Activated CD8-positive, alpha-beta memory T cell treated with anti-CD3 and anti-CD28 coated beads, Interleukin-2, amount 50 U/mL, for 24 hours (primary cell): ENCODE measurements around the gene YBX1.

Experiments
- DNase-seq: peaks from one replicate; pipeline ENCODE4 v3.0.0-alpha.2; 2020; ENCODE audit errors: extremely low read depth

Gene YBX1

GRCh38 chr1:42734201-42735035 lies 52.2 kb downstream of the YBX1 start:
- DNase-seq: no peak

DNA sequence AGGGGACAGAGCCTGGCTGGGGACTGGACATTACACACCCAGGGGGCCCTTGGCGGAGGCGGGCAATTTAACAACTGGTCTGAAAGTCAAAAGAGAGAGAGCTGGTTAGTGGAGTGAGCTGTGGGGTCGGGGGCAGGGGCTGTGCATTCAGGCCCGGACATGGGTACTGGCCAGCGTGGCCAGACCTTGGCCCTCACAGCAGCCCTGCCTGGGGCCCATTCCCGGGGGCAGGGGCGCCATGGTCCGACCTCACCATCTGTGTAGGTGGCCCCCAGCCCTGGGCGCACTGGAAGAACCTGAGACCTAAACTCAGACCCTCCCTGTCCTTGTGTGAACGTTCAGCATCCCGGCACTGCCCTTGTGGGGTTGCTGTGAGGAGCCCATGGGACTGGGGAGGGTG lies 52.8 kb downstream of the YBX1 start:
- no peak for DNase-seq

- no peak for DNase-seq
Observed at GRCh38 chr1:42735477-42736105, 53.4 kb downstream of the YBX1 start.

GRCh38 chr1:42736152-42736551 lies 53.9 kb downstream of the YBX1 start:
- DNase-seq: no peak

DNA sequence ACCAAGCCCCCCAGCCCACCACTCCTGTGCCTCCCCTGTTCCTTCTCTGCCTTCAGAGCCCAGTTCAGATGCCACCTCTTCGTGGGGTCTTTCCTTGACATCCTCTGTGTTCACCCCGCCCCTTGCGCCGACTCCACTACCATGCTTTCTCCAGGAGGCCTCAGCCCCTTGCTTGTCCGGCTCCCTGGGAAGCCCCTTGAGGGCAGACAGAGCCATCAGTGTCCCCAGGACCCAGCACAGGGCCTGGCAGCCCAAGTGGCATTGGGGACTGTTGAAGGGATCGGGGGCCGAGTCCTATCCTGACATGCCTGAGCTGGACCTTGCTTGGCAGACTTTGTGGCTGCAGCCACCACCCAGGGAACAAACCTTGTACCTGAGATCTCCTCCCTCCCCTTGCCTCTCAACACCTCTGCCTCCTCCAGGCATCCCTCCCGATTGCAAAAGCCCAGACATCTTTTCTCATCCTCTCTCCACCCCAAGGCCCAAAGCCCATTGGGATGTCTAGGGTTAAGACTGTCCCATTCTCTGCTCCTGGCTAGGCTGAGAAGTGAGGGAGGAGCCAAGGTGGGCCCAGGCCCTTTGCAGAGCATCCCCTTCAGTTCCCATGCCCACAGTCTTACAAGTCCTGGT lies 54.5 kb downstream of the YBX1 start:
- no peak for DNase-seq

GRCh38 chr1:42737257-42737656 lies 55.0 kb downstream of the YBX1 start:
- no peak for DNase-seq

- no peak for DNase-seq
Observed at GRCh38 chr1:42737986-42738677, 55.9 kb downstream of the YBX1 start.

GRCh38 chr1:42738678-42739226 lies 56.5 kb downstream of the YBX1 start:
- no peak for DNase-seq

DNA sequence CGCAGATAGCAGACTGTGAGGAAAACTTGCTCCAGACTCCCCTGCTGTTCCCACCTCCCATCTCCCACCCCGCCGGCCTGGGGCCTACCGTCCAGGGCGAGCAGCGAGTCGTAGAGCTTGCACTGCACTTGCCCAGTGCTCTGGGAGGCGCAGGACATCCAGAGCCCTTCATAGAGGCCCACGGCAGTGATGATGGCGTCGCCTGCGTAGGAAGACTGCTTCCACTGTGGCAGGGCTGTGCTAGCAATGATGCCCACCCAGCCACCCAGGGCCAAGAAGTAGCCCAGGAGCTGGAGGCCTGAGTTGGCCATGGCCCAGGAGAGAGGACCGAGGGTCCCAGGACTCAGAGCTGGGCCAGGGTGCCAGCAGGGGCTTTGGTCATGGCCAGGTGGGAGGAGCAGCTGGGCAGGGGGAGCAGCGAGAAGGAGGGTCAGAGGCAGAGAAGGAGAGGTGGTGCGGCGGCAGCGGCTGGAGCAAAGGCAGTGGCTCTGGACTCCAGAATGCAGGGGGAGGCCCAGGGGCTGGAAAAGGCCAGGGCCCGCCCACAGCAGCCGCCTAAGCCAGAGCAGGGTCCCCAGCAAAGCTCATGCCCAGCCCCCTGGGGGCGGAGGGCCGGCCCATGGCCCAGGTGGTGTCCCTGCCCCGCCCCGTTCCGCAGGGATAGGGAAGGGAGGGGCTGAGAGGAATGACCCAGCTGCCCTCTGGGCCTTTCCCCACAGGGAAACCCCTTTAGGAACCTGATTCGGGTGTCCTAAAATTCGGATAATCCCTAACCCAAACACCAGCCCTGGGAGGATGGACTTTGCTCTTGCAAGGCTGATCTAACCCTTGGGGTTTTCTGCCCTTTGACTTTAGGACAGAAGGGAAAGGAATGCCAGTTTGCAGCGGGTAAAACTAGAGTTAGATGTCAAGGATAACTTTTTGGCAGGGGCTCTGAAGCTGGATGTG lies 57.8 kb downstream of the YBX1 start, which contains the start of gene CLDN19:
TSS of gene CLDN19 (minus strand) at position 484 of the 948 bp plus-strand sequence. CDS start at position 311, 173 bp downstream.
- DNase-seq: no peak

DNA sequence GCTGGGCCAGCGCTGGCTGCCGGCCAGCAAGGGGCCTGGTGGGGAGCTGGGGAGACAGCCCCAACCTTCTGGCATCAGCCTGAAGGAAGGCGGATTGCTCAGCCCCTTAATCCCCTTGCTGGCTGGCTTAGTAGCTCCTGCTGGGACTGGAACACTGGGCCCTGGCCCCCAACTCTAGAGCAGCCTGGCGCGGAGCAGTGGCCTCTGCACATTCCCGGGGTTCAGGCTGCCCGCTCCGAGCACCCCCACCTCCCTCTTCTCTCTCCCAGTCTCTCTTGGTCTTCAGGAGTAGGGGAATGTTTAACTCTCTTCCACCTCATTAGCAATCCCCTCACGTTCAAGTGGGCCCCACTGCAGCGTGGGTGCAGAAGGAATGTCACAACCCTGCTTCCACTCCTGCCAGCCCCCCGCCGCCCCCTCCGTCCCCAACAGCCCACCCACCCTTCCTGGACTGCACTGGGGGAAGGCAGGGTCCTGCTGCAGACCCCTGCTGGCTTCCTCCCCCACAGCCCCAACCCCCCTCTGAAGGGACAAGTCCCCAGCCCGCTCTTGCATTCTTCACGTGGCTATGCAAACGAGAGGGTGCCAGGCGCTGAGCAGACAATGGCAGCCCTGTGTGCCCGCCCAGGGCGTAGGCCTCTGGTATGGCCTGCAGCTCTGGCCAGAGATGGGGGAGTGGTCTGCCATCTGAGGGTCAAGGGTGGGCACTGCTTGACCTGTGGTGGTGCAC lies 58.8 kb downstream of the YBX1 start:
- DNase-seq: no peak

- no peak for DNase-seq
Observed at GRCh38 chr1:42741706-42742105, 59.5 kb downstream of the YBX1 start.

- no peak for DNase-seq
Observed at GRCh38 chr1:42742141-42742540, 59.9 kb downstream of the YBX1 start.

DNA sequence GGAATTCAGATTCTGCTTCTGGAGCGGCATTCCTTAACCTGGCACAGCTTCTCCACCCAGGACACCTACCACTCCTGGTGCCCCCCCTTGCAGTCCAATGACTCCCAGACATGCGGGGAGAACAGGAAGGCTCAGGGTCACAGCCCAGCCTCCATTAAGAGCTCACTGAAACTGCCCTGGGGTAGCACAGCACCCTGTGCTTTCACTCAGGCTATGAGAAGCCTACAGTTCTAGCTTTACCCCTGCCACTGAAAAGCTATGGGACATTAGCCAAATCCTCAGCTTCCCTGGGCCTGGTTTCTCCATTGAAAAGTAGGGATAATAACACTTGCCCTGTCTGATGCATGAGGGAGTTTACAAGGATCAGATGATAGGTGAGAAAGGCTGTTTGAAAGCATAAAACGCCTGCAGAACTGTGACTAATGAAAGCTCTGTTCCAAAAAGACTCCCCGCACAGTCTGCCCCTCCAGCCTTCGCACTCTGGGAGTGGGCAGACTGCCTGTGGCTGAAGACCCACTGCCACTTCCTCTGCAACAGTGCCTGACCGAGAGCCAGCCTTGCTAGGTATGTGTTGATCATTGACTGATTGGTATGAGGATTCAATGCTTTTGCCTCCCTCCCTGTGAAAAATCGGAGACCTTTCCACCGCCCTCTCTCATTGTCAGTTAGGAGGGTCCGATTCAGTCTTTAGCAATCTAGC lies 60.5 kb downstream of the YBX1 start:
- no peak for DNase-seq

DNA sequence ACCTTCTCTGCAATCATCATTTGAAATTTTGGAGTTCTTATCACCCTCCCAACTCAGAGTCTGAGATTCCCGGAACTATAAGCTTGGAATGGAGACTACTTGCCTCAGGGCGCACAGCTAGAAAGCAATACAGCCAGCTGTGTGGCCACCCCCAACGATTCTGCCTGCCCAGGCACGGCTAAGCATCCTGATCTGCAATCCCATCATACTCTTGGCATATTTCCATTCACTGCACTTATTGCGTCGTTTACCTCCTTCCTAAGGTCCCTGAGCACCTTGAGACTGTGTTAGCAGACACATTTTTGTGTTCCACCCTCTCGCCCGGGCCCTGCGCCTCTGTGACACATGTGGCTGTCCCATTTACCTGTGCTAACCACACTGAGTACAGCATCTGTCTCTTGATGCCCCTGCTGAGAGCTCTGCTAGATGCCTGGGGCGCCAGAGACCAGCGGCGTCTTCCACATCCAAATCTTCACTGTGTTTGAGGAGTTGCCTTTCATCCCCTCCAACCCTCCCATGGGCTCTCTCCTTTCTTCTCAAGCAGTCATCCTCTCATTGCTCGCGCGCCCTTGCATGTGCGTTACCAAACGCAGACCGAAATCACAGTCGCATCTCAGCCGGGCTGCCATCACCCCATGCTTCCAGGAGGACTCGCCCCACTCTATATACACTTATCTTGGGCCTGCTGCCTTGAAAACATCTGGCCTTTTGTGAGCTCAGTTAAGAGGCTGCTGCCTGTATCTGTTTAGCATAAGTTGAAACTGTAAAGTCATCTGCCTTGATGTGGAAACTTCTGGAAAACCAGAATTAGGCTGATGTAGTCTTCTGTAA lies 61.3 kb downstream of the YBX1 start:
- no peak for DNase-seq

- DNase-seq: no peak
Observed at GRCh38 chr1:42744148-42744413, 61.9 kb downstream of the YBX1 start.

DNA sequence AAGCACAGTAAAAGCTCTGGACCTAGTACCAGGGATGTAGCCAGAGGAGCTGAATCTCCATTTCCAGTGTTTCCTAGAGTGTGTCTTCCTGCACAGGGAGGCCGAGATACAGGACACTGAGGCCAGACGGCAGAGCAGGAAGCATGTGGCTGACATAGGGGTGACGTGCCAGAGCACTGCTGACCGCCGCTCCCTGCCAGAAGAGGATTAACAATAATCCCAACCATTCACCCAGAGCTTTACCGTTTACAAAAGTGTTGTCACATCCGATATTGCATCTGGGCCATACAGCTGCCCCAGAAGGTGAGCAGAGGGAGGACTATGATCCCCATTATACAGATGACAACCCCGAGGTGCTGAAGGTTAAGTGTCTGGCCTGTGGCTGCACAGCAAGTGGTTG lies 63.6 kb downstream of the YBX1 start:
- no peak for DNase-seq

GRCh38 chr1:42746436-42747105 lies 64.4 kb downstream of the YBX1 start:
- DNase-seq: no peak

DNA sequence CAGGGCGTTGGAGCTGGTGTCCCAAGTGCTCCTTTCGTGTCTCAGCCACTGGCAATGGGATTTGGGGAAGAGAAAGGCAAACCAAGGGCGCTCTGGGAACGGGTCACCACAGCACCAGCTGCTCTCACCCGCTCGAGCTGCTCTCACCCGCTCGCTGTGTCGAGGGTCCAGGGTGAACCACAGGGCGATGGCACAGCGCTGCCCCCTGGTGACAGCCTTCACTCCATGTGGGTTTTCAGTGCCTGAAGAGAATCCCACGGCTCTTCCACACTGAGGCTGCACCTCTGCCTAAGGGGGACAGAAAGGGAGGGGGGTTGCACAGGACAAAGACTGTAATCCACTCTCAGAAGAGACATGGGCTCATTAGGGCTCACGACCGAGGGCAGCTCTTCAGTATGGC lies 64.9 kb downstream of the YBX1 start:
- DNase-seq: no peak
